Stimulated activated CD4-positive, alpha-beta T cell treated with anti-CD3 and anti-CD28 coated beads, Interleukin-12 subunit alpha, Interleukin-12 subunit beta, amount 100 ng/mL, for 48 hours (primary cell): Measurements from ENCODE around the gene UACA.

ENCODE experiments used
- DNase-seq, 3 donors: peaks; one replicate each; pipeline ENCODE4 v3.0.0-alpha.2; 2020; ENCODE audit warnings: low read depth in 2 of 3, low spot score in 1 of 3

UACA gene

DNA sequence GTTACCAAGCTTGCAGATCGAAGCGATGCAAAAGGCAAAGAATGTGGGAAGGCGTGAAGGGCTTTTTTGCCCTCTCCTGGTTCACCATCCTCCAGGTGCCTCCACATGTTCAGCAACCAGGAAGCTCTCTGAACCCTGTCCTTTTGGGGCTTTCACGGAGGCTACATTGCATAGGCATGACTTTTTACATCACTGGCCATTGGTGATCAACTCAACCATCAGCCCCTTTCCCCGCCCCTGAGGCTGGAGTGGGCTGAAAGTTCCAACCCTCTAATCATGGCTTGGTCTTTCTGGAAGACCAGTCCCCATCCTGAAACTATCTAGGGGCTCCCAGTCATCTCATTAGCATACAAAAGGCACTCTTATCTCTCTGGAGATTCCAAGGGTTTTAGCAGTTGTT is 52.6 kb downstream of the UACA start:
- DNase-seq, result no peak

GRCh38 chr15:70708839-70709238 is 54.5 kb downstream of the UACA start:
- no peak for DNase-seq

DNA sequence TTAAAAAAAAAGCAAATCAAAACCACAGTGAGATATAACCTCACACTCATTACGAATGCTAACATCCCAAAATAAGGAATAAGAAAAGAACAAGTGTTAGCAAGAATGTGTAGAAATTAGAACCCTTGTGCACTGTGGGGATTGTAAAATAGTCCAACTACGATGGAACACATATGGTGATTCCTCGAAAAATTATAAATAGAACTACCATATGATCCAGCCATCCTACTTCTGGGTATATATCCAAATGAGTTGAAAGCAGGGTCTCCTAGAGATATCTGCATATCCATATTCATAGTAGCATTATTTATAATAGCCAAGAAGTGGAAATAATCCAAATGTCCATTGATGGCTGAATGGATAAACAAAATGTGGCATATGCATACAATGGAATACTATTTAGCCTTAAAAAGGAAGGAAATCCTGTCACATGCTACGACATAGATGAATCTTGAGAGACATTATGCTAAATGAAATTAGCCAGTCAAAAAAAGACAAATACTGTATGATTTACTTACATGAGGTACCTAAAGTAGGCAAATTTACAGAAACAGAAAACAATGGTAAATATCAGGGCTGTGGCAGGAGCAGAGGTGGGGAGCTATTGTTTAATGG is 55.6 kb downstream of the UACA start:
- DNase-seq, result no peak

- no peak for DNase-seq
Observed at GRCh38 chr15:70704731-70705130, 58.6 kb downstream of the UACA start.

- DNase-seq, result no peak
Observed at GRCh38 chr15:70704166-70704565, 59.2 kb downstream of the UACA start.

DNA sequence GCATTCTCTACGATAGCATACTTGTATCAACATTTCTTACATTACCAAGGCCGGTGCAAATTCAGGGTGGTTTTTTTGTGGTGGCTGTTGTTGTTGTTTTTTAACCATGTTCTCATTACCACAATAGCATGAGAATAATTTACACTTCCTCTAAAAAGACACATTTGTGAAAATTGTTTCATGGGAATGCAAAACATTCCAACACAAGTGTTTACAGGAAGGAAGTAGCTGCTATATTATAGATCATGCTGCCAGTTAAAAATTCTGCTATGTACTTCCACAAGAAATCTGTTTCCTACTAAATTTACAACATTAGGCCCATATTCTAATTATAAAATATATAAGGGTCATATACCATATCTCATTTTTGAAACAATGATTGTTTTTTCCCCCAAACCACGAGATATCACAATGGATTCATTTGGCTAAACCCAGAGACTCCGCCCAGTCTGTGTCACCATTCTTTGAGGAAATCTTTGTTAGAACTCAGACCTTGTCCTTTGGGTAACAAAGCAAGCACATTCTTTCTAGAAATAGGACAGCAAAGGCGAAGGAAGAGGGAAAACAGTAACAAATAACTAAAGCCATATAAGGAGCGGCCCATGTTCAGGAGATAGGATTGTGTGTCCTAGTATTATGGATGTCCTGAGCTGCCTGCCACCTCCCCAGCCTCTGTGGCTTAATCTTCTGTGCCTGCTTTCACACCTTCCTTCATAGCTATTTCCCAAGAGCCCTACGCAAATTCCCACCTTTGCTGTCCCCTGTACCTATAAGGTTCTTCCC is 60.1 kb downstream of the UACA start:
- DNase-seq, result no peak

DNA sequence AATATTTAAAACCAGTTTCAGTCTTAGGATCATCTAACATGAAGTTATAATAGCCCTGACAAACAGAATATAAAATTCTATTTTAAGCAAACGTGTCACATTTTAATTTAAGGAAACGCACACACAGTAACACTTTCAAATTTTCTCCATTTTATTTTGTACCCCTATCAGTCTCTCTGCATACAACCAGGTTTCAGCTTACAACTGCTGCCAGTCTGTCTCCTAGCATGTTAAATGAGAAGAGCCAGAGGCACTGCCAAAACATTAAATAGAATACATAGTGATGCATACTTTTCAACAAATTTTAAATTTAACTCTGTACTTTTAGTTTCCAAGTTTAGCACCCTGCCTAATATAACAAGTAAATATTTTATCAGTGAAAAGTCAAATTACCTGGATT is 60.8 kb downstream of the UACA start:
- no peak for DNase-seq

GRCh38 chr15:70701891-70702568 is 61.3 kb downstream of the UACA start:
- DNase-seq, result no peak

DNA sequence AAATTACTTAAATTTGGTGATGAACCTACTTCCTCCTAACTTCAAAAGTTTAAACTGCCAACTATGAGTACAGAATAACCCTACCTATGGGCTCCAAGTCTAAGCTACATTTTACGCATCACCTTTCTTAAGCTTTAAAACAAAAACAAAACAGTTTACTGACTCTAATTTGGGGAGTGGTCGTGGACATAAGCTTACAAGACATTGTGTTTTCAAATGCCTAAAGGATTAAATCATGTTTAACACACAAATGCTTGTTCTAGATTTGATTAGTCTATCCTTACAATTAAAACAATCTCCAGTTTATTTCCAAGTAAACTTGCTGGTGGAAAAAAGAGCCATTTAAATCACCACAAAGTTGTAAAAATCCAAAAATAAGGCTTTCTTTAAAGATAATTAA is 62.2 kb downstream of the UACA start:
- no peak for DNase-seq

DNA sequence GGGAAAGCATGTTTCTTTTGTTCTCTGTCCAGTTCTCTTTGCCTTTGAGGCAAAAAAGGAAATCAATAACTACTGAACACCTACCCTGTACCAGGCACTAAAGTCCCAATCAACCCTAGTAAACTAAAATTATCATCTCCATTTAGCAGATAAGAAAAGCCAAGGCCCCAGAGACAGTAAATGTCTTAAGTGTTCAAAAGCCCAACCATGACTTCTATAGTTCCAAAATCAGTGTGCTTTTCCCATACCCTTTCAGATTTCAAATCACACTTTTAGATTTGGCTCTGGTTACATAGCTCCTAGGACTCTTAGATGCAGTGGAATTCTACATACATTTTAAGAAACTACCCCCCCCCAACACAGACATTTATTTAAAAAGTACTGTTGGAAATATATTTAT is 63.5 kb downstream of the UACA start:
- no peak for DNase-seq

- DNase-seq, result no peak
Observed at GRCh38 chr15:70698836-70699390, 64.4 kb downstream of the UACA start.

GRCh38 chr15:70698426-70698825 is 64.9 kb downstream of the UACA start:
- DNase-seq, result no peak

DNA sequence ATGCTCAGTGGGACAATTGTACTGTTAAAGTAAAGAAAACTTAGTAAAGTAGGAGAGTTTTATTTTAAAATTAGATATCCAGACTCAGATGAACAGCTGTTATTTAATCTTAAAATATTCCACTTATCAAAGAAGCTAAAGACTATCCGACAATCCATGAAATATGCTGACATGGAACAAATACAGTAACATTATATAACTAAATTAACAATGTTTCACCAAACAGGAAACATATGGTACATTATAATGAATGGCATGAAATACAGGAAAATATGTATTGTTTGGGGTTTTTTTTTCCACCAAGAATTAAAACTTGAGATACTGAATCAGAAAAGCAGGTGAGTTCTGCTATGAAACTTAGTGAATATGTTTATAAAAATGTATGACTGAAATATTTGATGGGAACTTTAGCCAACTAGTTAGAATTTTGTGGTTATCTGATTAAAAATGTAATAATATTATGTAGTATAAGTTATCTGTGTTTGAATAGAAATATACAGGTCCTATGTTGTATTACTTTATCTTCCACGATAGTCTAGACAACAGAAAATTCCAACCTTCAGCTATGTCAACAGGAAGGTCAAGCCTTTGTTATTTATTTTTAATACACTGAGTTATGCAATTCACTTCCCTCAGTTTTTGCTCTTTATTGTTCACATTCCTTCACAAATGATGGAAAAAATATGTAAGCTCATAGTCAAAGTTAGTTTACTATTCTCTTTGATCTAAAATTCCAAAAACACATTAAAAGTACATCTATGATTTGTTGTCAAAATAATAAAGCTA is 72.7 kb downstream of the UACA start:
- DNase-seq, result no peak

- DNase-seq, result no peak
Observed at GRCh38 chr15:70690021-70690420, 73.3 kb downstream of the UACA start.

DNA sequence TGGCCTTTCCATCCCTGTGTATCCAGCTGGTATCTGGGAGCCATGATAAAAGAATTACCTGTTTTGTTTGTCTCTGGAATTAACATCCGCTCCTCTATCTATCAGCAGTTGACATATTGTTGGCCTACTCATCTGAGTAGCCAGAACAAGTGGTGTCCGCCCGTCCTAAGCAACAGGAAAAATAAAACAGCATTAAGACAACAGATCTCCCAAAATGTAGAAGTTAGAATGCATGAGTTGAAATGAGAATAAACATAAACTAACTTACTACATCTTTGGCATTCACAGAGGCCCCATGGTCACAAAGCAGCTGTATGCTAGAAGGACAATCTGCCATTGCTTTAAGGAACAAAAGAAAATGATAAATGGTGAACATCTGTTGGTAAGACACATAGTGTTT is 75.9 kb downstream of the UACA start:
- DNase-seq, result no peak

DNA sequence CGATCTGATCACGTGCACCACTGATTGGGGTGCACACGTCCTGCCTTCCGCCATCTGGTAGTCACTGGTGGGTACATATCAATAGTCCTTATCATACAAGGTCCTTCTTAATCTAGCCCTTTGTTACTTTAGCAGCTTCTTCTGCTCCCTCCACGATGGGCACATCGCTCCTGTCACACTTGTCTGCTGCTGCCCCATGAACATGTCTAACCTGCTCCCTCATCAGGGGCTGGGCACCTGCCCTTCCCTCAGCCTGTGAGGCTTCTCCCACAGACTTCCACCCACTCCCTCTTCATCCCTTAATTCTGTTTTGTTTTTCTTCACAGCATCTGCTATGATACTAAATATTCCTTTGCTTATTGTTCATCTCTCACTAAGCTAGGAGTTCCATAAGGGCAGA is 82.5 kb downstream of the UACA start:
- no peak for DNase-seq

- DNase-seq, result no peak
Observed at GRCh38 chr15:70679919-70680231, 83.5 kb downstream of the UACA start.

DNA sequence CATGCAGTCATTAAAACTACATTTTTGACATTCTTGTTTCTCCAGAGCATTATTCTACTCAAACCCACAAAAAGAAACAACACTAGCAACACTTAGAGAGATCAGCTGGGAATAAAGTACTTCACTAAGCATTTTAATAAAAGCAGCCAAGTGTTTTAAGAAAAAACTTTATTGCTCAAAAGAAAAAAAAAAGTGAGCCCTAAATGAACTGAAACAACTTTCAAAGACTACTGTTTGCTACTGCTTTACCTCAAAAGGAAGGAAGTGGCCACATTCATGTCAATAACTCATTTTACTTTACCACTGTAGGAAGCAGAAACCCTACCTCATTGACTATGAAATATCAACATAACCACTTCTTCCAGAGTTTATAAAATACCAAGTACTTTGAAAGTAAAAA is 91.3 kb downstream of the UACA start:
- no peak for DNase-seq

DNA sequence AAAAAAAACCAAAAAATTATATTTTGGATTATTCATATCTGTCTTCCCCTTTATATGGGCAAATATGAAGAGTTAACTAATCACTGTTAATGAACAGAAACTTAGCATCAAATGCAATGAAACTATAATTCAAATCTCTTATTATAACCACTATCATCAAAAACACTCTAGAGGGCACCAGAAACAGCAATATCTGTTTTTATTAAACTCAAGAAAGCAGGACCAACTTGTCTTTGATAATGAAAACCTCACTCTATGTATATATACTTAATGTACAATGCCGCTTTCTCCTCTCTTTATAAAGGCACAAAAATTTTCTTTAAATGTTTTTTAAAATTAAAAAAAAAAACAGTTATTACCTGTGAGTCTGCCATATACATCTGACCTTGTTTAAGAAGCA is 92.7 kb downstream of the UACA start:
- no peak for DNase-seq

- DNase-seq, result no peak
Observed at GRCh38 chr15:70669966-70670658, 93.2 kb downstream of the UACA start.

DNA sequence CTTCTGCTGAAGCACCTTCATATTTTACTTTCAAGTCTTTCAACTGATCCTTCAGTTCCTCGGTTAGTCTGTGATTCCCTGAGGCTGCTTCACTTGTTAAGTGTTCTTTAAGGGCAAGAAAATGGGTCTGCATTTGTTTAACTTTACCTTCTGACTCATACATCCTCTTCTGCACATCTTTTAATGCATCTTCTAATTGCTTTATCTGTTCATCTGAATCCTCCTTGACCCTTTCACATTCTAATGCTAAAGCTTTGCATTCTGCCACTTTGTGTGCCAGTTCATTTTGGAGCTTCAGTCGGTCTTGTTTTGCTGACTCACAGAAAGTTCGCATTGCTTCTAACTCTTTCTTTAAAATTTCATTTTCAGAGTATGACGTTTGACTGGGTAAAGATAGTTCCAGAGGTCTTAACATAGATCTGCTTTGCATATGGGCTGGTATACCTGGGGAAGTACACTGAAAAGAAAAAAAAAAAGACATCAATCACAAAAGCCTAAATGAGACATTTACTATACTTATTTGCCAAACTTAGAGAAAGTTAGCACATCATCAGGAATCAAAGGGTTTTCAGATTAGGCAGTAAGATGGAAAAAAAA is 94.3 kb downstream of the UACA start:
- no peak for DNase-seq
